ENCODE data around the gene KRT80.
A peak's percentile ranks its signal among the peaks of the same experiment; 100 is the strongest.

KRT80 gene

GRCh38 chr12:52220477-52220876 is 28.7 kb upstream of the KRT80 start:
- no peak for TF ChIP-seq ZFX (IDR thresholded peaks at IDR 0.05; ENCODE audit: borderline replicate concordance)
- no peak for TF ChIP-seq CTCF (IDR thresholded peaks at IDR 0.05)
- no peak overlapping the region for H3K27ac ChIP-seq

GRCh38 chr12:52218001-52218400 is 26.2 kb upstream of the KRT80 start:
- H3K27ac ChIP-seq, result peak overlapping the region; percentile 79
- no peak for TF ChIP-seq ZFX (IDR thresholded peaks at IDR 0.05; ENCODE audit: borderline replicate concordance)
- TF ChIP-seq CTCF (IDR thresholded peaks at IDR 0.05), result no peak

- TF ChIP-seq ZFX (IDR thresholded peaks at IDR 0.05; ENCODE audit: borderline replicate concordance) (no peak), CTCF (IDR thresholded peaks at IDR 0.05) (no peak)
Observed at GRCh38 chr12:52217223-52217622, 25.4 kb upstream of the KRT80 start.

GRCh38 chr12:52216807-52217206 is 25.0 kb upstream of the KRT80 start:
- H3K27ac ChIP-seq, result peak overlapping the region; percentile 79
- TF ChIP-seq ZFX (IDR thresholded peaks at IDR 0.05; ENCODE audit: borderline replicate concordance), result no peak
- TF ChIP-seq CTCF (IDR thresholded peaks at IDR 0.05), result no peak; the same call in 1 of the 2 replicates

More at GRCh38 chr12:52217223-52217622, 25.4 kb upstream of the KRT80 start:
- H3K27ac ChIP-seq, result peak overlapping the region; percentile 79

- peak overlapping the region; percentile 79 for H3K27ac ChIP-seq
- TF ChIP-seq ZFX (IDR thresholded peaks at IDR 0.05; ENCODE audit: borderline replicate concordance) (no peak), CTCF (IDR thresholded peaks at IDR 0.05) (no peak)
Observed at GRCh38 chr12:52216100-52216499, 24.3 kb upstream of the KRT80 start.

GRCh38 chr12:52215587-52216031 is 23.8 kb upstream of the KRT80 start:
- no peak for TF ChIP-seq ZFX (IDR thresholded peaks at IDR 0.05; ENCODE audit: borderline replicate concordance)
- no peak for TF ChIP-seq CTCF (IDR thresholded peaks at IDR 0.05)
- peak overlapping the region; percentile 79 for H3K27ac ChIP-seq

GRCh38 chr12:52214421-52214802 is 22.6 kb upstream of the KRT80 start:
- H3K27ac ChIP-seq, result no peak overlapping the region
- TF ChIP-seq ZFX (IDR thresholded peaks at IDR 0.05; ENCODE audit: borderline replicate concordance) (no peak), CTCF (IDR thresholded peaks at IDR 0.05) (no peak)

All from 22Rv1 (cell line).